OCI-LY7 (cell line): Measurements from ENCODE around the gene CCDC87. TPM values are rescaled to one million over a fixed set of nuclear protein-coding genes. Genes with fewer than 3 reads are reported as not detected.

Source experiments
- BruUV-seq: library from RNA; stranded (reverse); fragments of 400-500 nt; replicated peaks from 2 replicates; lab custom pipeline; 2021; lab: Mats Ljungman, UMichigan
- CTCF ChIA-PET: fragments of 300-600 bp; sonication (Branson Sonifier 250); formaldehyde crosslinking; loops from one replicate; lab custom pipeline; 2022; ENCODE audit warnings: antibody characterized with exemption; ENCODE audit not compliant: unreplicated experiment; lab: Charles Lee
- POLR2A ChIA-PET: fragments of 300-600 bp; sonication (Branson Sonifier 250); formaldehyde crosslinking; loops from one replicate; lab custom pipeline; 2022; ENCODE audit warnings: antibody characterized with exemption; lab: Charles Lee
- DNase-seq: peaks from one replicate; pipeline ENCODE4 v3.0.0-alpha.2; 2015; ENCODE audit warnings: low spot score
- H2AFZ ChIP-seq: fragments of 200-600 bp; sonication (generic), shearing (Covaris generic); 2 replicates; pipeline ENCODE4 v1.6.1; 2014; ENCODE audit warnings: mild to moderate bottlenecking, antibody characterized with exemption, low read length, moderate library complexity
- H3K27ac ChIP-seq: fragments of 200-600 bp; sonication (generic); 2 replicates; pipeline ENCODE4 v1.5.1; 2014; ENCODE audit warnings: mixed run types, low read depth, mild to moderate bottlenecking, moderate library complexity, low read length, inconsistent platforms; ENCODE audit not compliant: poor library complexity, severe bottlenecking
- H3K36me3 ChIP-seq: fragments of 200-600 bp; sonication (generic); 2 replicates; pipeline ENCODE4 v1.6.1; 2014; ENCODE audit warnings: mild to moderate bottlenecking, antibody characterized with exemption, low read length, moderate library complexity, mixed read lengths; ENCODE audit not compliant: insufficient read depth
- H3K4me1 ChIP-seq: fragments of 200-600 bp; sonication (generic); 2 replicates; pipeline ENCODE4 v1.5.1; 2014; ENCODE audit warnings: mild to moderate bottlenecking, low read length; ENCODE audit not compliant: insufficient read depth, poor library complexity, severe bottlenecking
- H3K4me2 ChIP-seq: fragments of 200-600 bp; sonication (generic); 2 replicates; pipeline ENCODE4 v1.6.1; 2014; ENCODE audit warnings: mild to moderate bottlenecking, low read length
- H3K4me3 ChIP-seq: fragments of 200-600 bp; sonication (generic); 2 replicates; pipeline ENCODE4 v1.5.1; 2014; ENCODE audit warnings: mild to moderate bottlenecking, low read depth, low read length; ENCODE audit not compliant: poor library complexity, severe bottlenecking
- H3K79me2 ChIP-seq: fragments of 200-600 bp; sonication (generic); 2 replicates; pipeline ENCODE4 v1.6.1; 2016; ENCODE audit warnings: low read depth, mild to moderate bottlenecking, low read length, moderate library complexity, mixed read lengths; ENCODE audit not compliant: insufficient read depth
- H3K9me2 ChIP-seq: fragments of 200-600 bp; sonication (generic); 2 replicates; pipeline ENCODE4 v1.6.1; 2016; ENCODE audit warnings: mild to moderate bottlenecking, low read length, mixed read lengths; ENCODE audit not compliant: insufficient read depth
- H3K9me3 ChIP-seq: fragments of 200-600 bp; sonication (generic); 2 replicates; pipeline ENCODE4 v1.6.1; 2014; ENCODE audit warnings: mild to moderate bottlenecking, mixed run types, low read length, mixed read lengths
- H4K20me1 ChIP-seq: fragments of 200-600 bp; sonication (generic); 2 replicates; pipeline ENCODE4 v1.6.1; 2014; ENCODE audit warnings: mild to moderate bottlenecking, antibody characterized with exemption, low read length, moderate library complexity, mixed read lengths; ENCODE audit not compliant: insufficient read depth
- EZH2phosphoT487 ChIP-seq: fragments of 200-600 bp; sonication (generic); IDR thresholded peaks from 2 replicates; pipeline ENCODE4 v1.6.1; 2018; ENCODE audit warnings: low read depth, borderline replicate concordance, mild to moderate bottlenecking, mixed run types, antibody characterized with exemption, low read length, moderate library complexity, mixed read lengths
- intact Hi-C: fragments of 100-400 bp; cut with micrococcal nuclease; formaldehyde crosslinking; loops from one replicate; pipeline ENCODE4 v1.10.0; 2022; ENCODE audit not compliant: unreplicated experiment
- total RNA-seq, 2 experiments: library from RNA; depleted of rRNA in 1 of 2; stranded (reverse); fragments of >200 nt in 1 of 2; shearing (Covaris generic) in 1 of 2; gene quantifications; 2 replicates each; pipeline ENCODE4 v1.2.3, GENCODE V29; 2014 to 2022
- TF ChIP-seq, protein P1 (sequence below): fragments of 200-600 bp; sonication (generic); conservative IDR thresholded peaks from 2 replicates; pipeline ENCODE4 v1.5.1; 2014; ENCODE audit warnings: mild to moderate bottlenecking, antibody characterized with exemption, low read length, moderate library complexity, mixed read lengths

CCDC87 gene
- total RNA-seq, 2 experiments from 2014 or later = 0.13 to 0.36 TPM

DNA sequence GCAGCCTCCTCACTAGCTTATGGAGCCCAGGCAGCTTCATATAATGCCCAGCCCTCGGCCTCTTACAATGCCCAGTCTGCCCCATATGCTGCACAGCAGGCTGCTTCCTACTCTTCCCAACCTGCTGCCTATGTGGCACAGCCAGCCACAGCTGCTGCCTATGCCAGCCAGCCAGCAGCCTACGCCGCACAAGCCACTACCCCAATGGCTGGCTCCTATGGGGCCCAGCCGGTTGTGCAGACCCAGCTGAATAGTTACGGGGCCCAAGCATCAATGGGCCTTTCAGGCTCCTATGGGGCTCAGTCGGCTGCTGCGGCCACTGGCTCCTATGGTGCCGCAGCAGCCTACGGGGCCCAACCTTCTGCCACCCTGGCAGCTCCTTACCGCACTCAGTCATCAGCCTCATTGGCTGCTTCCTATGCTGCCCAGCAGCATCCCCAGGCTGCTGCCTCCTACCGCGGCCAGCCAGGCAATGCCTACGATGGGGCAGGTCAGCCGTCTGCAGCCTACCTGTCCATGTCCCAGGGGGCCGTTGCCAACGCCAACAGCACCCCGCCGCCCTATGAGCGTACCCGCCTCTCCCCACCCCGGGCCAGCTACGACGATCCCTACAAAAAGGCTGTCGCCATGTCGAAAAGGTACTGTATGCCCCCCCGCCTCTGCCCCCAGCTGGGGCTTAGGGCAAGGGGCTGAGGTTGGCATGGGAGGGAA lies 32.3 kb upstream of the CCDC87 start:
- no peak for DNase-seq
- H3K36me3 ChIP-seq = peaks cover 99% of the 10 kb centered on the region
- no peak overlapping the region for H3K4me2 ChIP-seq
- no peak overlapping the region for H3K27ac ChIP-seq
- BruUV-seq = no TSS peak
- no peaks in the 10 kb centered on the region for H3K9me3 ChIP-seq
- peaks cover 100% of the 10 kb centered on the region for H3K79me2 ChIP-seq
- ChIA-PET CTCF (no interaction called here), POLR2A (no interaction called here)
- peaks cover 25% of the 10 kb centered on the region for H4K20me1 ChIP-seq
- H3K4me3 ChIP-seq = no peak overlapping the region
- no peak for TF ChIP-seq EZH2phosphoT487
- TF ChIP-seq, protein P1, sequence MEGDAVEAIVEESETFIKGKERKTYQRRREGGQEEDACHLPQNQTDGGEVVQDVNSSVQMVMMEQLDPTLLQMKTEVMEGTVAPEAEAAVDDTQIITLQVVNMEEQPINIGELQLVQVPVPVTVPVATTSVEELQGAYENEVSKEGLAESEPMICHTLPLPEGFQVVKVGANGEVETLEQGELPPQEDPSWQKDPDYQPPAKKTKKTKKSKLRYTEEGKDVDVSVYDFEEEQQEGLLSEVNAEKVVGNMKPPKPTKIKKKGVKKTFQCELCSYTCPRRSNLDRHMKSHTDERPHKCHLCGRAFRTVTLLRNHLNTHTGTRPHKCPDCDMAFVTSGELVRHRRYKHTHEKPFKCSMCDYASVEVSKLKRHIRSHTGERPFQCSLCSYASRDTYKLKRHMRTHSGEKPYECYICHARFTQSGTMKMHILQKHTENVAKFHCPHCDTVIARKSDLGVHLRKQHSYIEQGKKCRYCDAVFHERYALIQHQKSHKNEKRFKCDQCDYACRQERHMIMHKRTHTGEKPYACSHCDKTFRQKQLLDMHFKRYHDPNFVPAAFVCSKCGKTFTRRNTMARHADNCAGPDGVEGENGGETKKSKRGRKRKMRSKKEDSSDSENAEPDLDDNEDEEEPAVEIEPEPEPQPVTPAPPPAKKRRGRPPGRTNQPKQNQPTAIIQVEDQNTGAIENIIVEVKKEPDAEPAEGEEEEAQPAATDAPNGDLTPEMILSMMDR = no peak
- H3K9me2 ChIP-seq = no peaks in the 10 kb centered on the region
- intact Hi-C loops = no loop called here
- peaks cover 20% of the 10 kb centered on the region for H3K4me1 ChIP-seq
- H2AFZ ChIP-seq = no peak overlapping the region

DNA sequence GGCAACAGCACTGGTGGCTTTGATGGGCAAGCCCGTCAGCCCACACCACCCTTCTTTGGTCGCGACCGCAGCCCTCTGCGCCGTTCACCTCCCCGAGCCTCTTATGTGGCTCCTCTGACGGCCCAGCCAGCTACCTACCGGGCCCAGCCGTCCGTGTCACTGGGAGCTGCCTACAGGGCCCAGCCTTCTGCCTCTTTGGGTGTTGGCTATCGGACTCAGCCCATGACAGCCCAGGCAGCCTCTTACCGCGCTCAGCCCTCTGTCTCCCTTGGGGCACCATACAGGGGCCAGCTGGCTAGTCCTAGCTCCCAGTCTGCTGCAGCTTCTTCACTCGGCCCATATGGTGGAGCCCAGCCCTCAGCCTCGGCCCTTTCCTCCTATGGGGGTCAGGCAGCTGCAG lies 31.6 kb upstream of the CCDC87 start:
- H3K4me2 ChIP-seq = no peak overlapping the region
- TF ChIP-seq, protein P1 = no peak
- no peak for TF ChIP-seq EZH2phosphoT487
- peaks cover 26% of the 10 kb centered on the region for H3K4me1 ChIP-seq
- H3K27ac ChIP-seq = no peak overlapping the region
- H3K4me3 ChIP-seq = no peak overlapping the region
- intact Hi-C loops = no loop called here
- H4K20me1 ChIP-seq = peaks cover 28% of the 10 kb centered on the region
- no peak for DNase-seq
- H2AFZ ChIP-seq = no peak overlapping the region
- no peaks in the 10 kb centered on the region for H3K9me2 ChIP-seq
- peaks cover 100% of the 10 kb centered on the region for H3K79me2 ChIP-seq
- no peaks in the 10 kb centered on the region for H3K9me3 ChIP-seq
- H3K36me3 ChIP-seq = peaks cover 98% of the 10 kb centered on the region
- CTCF ChIA-PET = no interaction called here
- BruUV-seq = no TSS peak
- POLR2A ChIA-PET = no interaction called here

DNA sequence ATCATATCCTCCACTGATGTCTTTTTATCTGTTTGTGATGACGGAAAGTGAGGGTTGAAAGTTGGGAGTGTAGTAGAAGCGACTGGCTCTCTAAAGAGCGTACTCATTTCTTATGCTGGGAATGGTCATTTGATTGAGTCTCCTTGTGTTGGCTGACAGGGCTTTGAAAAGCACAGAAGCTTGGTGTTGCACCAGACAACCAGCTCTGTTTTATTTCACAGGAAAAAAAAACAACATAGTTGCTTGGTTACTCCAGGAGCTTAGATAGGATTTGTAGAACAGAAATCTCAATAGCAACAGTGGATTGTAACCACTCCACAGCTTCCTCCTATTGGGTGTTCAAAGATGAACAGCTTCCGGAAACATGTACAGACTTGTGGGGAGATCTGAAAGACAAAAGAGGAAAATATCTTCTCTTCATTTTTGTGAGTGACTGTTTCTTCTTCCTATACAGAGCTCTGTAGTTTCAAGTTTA lies 26.3 kb upstream of the CCDC87 start:
- H3K9me2 ChIP-seq = no peaks in the 10 kb centered on the region
- no peak overlapping the region for H3K27ac ChIP-seq
- no TSS peak for BruUV-seq
- H3K36me3 ChIP-seq = peaks cover 73% of the 10 kb centered on the region
- no peak overlapping the region for H2AFZ ChIP-seq
- intact Hi-C loops = loop anchor here (5.0 kb wide), 2 partner anchors 42 to 77 kb away; no protein-coding TSS in a partner anchor
- H3K9me3 ChIP-seq = no peaks in the 10 kb centered on the region
- TF ChIP-seq EZH2phosphoT487 = no peak
- TF ChIP-seq, protein P1 = no peak
- H3K4me2 ChIP-seq = peak overlapping the region; percentile 86
- no peak for DNase-seq
- H3K4me1 ChIP-seq = peaks cover 52% of the 10 kb centered on the region
- POLR2A ChIA-PET = interaction anchor here (0.7 to 2.5 kb wide), 5 partner anchors 10 to 73 kb away, joined by 3 to 7 read pairs (median 4); partner anchors contain the start of genes RBM4B and ZDHHC24
- CTCF ChIA-PET = no interaction called here
- H3K79me2 ChIP-seq = peaks cover 92% of the 10 kb centered on the region
- peaks cover 41% of the 10 kb centered on the region for H4K20me1 ChIP-seq
- H3K4me3 ChIP-seq = peak overlapping the region; percentile 94
